Measurements from ENCODE around the gene GRM3. TPM values are rescaled to one million over a fixed set of nuclear protein-coding genes. Genes with fewer than 3 reads are reported as not detected.
"Not testable (repeated sequence)": the region's sequence is repeated elsewhere in the genome, so short reads cannot be mapped to it uniquely, and the experiment has no call there.

The GRM3 gene
- total RNA-seq, 3 donors from 2014 or later (not counting 1 experiment from before 2014, with no cell fraction given), result not detected

DNA sequence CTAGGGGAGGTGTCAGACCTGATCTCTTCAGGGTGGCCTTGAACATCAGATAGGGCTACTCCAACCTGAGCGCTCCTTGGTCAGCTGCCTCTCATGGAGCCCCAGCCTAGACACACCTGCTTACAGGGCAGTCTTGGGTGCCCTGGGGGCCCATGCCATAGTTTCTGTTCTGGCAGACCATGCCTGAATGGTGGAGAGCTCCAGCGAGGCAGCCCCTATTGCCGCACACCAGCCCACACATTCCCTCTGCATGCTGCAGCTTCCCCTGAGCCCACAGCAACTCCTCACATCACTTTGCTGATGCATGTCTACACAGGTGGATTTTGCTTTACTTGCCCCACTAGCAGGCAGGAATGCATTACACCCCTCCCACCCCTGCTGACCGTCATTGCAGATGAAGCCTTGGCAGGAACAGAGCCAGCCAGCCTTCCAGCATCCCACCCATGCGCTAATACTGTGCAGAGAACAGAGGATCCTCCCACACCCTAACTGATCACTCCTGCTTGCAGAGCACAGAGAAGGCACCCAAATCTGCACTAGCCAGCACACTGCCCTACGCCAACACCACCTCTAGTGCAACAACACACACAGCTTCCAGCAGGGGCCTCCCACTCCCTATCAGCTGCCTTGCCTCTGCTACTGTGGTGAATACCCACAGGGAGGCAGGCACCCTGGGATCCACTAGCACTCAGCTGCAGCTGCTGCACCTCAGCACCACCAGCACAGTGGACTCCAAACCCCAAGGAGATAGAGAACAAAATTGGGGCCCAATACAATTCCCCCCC is 43.0 kb upstream of the GRM3 start:
- Histone ChIP-seq H3K4me1 (ENCODE audit: control insufficient read depth, insufficient read depth, low read length) (no peaks in the 10 kb centered on the region), H3K27ac (ENCODE audit: low read length) (no peak overlapping the region), H3K4me3 (ENCODE audit: low read length) (no peak overlapping the region), H3K9me3 (ENCODE audit: control insufficient read depth, insufficient read depth, low read length) (no peaks in the 10 kb centered on the region), H3K36me3 (ENCODE audit: control insufficient read depth, insufficient read depth, low read length) (no peaks in the 10 kb centered on the region), H3K27me3 (ENCODE audit: control insufficient read depth, insufficient read depth, low read length) (no peaks in the 10 kb centered on the region)
- TF ChIP-seq, protein P1, sequence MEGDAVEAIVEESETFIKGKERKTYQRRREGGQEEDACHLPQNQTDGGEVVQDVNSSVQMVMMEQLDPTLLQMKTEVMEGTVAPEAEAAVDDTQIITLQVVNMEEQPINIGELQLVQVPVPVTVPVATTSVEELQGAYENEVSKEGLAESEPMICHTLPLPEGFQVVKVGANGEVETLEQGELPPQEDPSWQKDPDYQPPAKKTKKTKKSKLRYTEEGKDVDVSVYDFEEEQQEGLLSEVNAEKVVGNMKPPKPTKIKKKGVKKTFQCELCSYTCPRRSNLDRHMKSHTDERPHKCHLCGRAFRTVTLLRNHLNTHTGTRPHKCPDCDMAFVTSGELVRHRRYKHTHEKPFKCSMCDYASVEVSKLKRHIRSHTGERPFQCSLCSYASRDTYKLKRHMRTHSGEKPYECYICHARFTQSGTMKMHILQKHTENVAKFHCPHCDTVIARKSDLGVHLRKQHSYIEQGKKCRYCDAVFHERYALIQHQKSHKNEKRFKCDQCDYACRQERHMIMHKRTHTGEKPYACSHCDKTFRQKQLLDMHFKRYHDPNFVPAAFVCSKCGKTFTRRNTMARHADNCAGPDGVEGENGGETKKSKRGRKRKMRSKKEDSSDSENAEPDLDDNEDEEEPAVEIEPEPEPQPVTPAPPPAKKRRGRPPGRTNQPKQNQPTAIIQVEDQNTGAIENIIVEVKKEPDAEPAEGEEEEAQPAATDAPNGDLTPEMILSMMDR (IDR thresholded peaks at IDR 0.05), result no peak
- peaks cover 10% of the 10 kb centered on the region in 2 donors for H3K9me3 Mint-ChIP-seq
- DNase-seq, result no peak
- no peak overlapping the region for H3K4me3 Mint-ChIP-seq
- WGBS (ENCODE audit: insufficient coverage), result 92% methylated on average over 6 of the region's 6 CpGs
- no peak overlapping the region for H3K27ac Mint-ChIP-seq
- no peaks in the 10 kb centered on the region for H3K27me3 Mint-ChIP-seq (ENCODE audit: low read depth in 2 of 2)
- no peaks in the 10 kb centered on the region for H3K4me1 Mint-ChIP-seq
- intact Hi-C loops (cut with micrococcal nuclease), result no loop called here
- H3K36me3 Mint-ChIP-seq, result no peaks in the 10 kb centered on the region
- ATAC-seq, result no peak

DNA sequence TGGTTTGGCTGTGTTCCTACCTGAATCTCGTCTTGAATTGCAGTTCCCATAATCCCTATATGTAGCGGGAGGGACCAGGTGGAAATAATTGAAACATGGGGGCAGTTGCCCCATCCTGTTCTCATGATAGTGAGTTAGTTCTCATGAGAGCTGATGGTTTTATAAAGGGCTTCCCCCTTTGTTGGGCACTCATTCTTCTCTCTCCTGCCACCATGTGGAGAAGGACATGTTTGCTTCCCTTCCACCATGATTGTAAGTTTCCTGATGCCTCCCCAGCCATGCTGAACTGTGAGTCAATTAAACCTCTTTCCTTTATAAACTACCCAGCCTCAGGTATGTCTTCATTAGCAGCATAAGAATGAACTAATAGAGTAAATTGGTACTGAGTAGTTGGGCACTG is 28.0 kb upstream of the GRM3 start:
- not testable (repeated sequence) for ATAC-seq, H3K4me1 Mint-ChIP-seq

DNA sequence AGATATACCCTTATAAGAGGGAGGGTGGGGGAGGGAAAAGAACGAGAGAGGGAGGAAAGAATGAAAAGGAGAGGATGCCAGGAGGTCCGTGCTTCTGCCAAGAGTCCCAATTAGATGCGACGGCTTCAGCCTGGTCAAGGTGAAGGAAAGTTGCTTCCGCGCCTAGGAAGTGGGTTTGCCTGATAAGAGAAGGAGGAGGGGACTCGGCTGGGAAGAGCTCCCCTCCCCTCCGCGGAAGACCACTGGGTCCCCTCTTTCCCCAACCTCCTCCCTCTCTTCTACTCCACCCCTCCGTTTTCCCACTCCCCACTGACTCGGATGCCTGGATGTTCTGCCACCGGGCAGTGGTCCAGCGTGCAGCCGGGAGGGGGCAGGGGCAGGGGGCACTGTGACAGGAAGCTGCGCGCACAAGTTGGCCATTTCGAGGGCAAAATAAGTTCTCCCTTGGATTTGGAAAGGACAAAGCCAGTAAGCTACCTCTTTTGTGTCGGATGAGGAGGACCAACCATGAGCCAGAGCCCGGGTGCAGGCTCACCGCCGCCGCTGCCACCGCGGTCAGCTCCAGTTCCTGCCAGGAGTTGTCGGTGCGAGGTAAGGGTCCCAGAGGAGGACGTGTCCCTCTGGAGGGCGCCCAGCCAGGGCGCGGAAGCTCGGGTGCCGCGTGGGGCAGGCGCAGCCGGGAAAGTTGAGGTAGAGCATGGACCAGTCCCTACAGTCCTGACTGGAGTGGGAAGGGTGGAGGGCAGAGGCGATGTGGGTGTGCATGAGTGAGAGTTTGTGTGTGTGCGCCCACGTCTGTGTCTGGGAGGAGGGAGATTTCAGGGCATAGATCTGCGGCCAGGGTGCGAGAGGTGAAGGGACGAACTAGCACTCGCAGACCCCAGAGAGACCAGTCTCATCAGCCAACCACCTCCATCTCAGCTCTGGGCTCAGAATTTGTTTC is 844 bp downstream of the GRM3 start:
- WGBS (ENCODE audit: insufficient coverage), result 6% methylated on average over 38 of the region's 42 CpGs
- Mint-ChIP-seq H3K36me3 (no peaks in the 10 kb centered on the region), H3K27me3 (ENCODE audit: low read depth in 2 of 2) (peaks cover 0 to 8% of the 10 kb centered on the region in 2 donors), H3K4me3 (no peak overlapping the region), H3K9me3 (peaks cover 0 to 2% of the 10 kb centered on the region in 2 donors), H3K27ac (no peak overlapping the region), H3K4me1 (no peaks in the 10 kb centered on the region)
- H3K36me3 ChIP-seq (ENCODE audit: control insufficient read depth, insufficient read depth, low read length), result no peaks in the 10 kb centered on the region
- DNase-seq, result no peak
- H3K4me1 ChIP-seq (ENCODE audit: control insufficient read depth, insufficient read depth, low read length), result no peaks in the 10 kb centered on the region
- peaks cover 5% of the 10 kb centered on the region for H3K27me3 ChIP-seq (ENCODE audit: control insufficient read depth, insufficient read depth, low read length)
- intact Hi-C loops (cut with micrococcal nuclease), result no loop called here
- TF ChIP-seq, protein P1 (IDR thresholded peaks at IDR 0.05), result no peak
- H3K4me3 ChIP-seq (ENCODE audit: low read length), result no peak overlapping the region
- no peak for ATAC-seq
- no peak overlapping the region for H3K27ac ChIP-seq (ENCODE audit: low read length)
- H3K9me3 ChIP-seq (ENCODE audit: control insufficient read depth, insufficient read depth, low read length), result peaks cover 5% of the 10 kb centered on the region

More for the DNA sequence above, 28.0 kb upstream of the GRM3 start:
- H3K4me3 Mint-ChIP-seq; intact Hi-C loops (cut with micrococcal nuclease); H3K9me3 ChIP-seq (ENCODE audit: control insufficient read depth, insufficient read depth, low read length); H3K27ac ChIP-seq (ENCODE audit: low read length); DNase-seq; H3K27me3 Mint-ChIP-seq (ENCODE audit: low read depth in 2 of 2); H3K36me3 Mint-ChIP-seq; H3K27ac Mint-ChIP-seq; H3K4me3 ChIP-seq (ENCODE audit: low read length); H3K27me3 ChIP-seq (ENCODE audit: control insufficient read depth, insufficient read depth, low read length); H3K36me3 ChIP-seq (ENCODE audit: control insufficient read depth, insufficient read depth, low read length); H3K4me1 ChIP-seq (ENCODE audit: control insufficient read depth, insufficient read depth, low read length): not testable (repeated sequence)
- H3K9me3 Mint-ChIP-seq, result peaks cover 18 to 31% of the 10 kb centered on the region in 2 donors
- WGBS (ENCODE audit: insufficient coverage), result 80% methylated on average over 1 of the region's 2 CpGs

DNA sequence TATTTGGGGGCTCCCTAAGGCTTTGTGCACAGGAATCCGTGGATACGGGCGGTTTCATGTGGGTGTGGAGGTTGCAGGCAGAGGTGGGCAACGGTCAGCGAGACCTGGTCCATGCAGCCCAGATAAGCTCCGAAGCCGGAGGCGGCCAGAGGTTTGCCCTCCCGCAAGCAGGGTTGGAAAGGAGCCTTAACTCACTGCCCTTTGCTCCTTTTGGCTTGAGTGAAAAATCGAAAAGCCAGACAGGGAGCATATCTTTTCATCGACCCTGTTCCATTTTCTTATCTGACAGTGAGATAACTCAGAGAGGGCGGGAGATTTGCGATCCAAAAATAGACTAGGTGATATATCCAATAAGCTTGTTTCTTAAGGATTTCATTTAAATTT is 1.5 kb downstream of the GRM3 start:
- intact Hi-C loops (cut with micrococcal nuclease), result no loop called here
- H3K27ac ChIP-seq (ENCODE audit: low read length), result no peak overlapping the region
- 28% methylated on average over 13 of the region's 13 CpGs for WGBS (ENCODE audit: insufficient coverage)
- TF ChIP-seq, protein P1 (IDR thresholded peaks at IDR 0.05), result no peak
- peaks cover 5% of the 10 kb centered on the region for H3K9me3 ChIP-seq (ENCODE audit: control insufficient read depth, insufficient read depth, low read length)
- H3K4me3 ChIP-seq (ENCODE audit: low read length), result no peak overlapping the region
- Mint-ChIP-seq H3K36me3 (no peaks in the 10 kb centered on the region), H3K9me3 (peaks cover 0 to 2% of the 10 kb centered on the region in 2 donors), H3K4me1 (no peaks in the 10 kb centered on the region), H3K4me3 (no peak overlapping the region), H3K27me3 (ENCODE audit: low read depth in 2 of 2) (peaks cover 0 to 8% of the 10 kb centered on the region in 2 donors), H3K27ac (no peak overlapping the region)
- ATAC-seq (no peak), DNase-seq (no peak)
- H3K36me3 ChIP-seq (ENCODE audit: control insufficient read depth, insufficient read depth, low read length), result no peaks in the 10 kb centered on the region
- no peaks in the 10 kb centered on the region for H3K4me1 ChIP-seq (ENCODE audit: control insufficient read depth, insufficient read depth, low read length)
- H3K27me3 ChIP-seq (ENCODE audit: control insufficient read depth, insufficient read depth, low read length), result peaks cover 5% of the 10 kb centered on the region
